Smooth muscle cell of the umbilical artery (primary cell): ENCODE data around the gene DAD1. TPM values are rescaled to one million over a fixed set of nuclear protein-coding genes. Genes with fewer than 3 reads are reported as not detected.

Source experiments
- total RNA-seq: library from RNA; depleted of rRNA; stranded (reverse); fragments of >200 nt; gene quantifications from 2 replicates; pipeline ENCODE4 v1.2.3, GENCODE V29; 2014

The DAD1 gene
- total RNA-seq = 225 and 277 TPM in 2 replicates

DNA sequence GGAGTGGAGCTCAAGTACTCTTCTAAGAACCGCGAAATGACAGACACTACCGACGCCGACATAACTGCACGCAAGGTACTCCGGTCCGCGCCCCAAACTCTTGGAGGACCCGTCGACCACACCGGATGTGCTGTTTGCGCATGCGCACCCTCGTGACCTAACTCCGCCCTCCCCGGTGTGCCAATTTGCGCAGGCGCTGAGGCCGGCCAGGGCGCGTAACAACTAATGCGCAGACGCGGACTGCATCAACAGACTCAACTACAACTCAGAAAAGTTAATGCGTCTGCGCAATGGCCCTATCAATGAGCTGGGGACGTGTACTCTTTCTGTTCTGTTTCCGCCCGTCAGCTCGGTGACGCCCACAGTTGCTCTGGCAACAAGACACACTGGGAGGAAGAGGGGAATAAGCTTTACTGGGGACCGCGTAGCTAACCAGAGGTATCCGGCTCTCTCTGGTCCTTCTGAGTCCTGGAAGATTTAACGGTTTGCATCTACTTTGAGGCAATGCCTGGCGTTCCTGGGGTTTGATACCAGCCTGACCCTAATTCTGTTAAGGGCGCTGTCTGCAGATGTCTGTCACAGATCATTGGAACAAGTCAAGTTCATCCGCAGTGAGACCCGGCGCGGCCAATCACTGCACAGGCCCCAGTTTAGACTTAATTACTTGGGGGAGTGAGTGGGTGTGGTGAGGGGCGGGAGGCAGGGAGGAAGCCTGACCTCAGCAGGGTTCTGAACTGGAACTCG, at the start of gene DAD1:
TSS of gene DAD1 (minus strand) at position 129 of the 744 bp plus-strand sequence. CDS start at position 62, 67 bp downstream.

GRCh38 chr14:22598099-22598895, 9.3 kb upstream of the DAD1 start, which contains the start of gene ABHD4:
Gene ABHD4 (plus strand): TSS chr14:22598300. CDS start chr14:22598307, 7 bp downstream.

Other genes with a start within 250 kb of the DAD1 start
- gene ABHD4, start 9.1 kb upstream of the DAD1 start, total RNA-seq = 24.6 and 29.4 TPM in 2 replicates
- gene OR6J1, start 55.1 kb upstream of the DAD1 start, total RNA-seq = not detected in 2 replicates
- 30.3 and 39.1 TPM in 2 replicates for gene OXA1L, start 177.5 kb upstream of the DAD1 start, total RNA-seq
- 5.1 and 10.1 TPM in 2 replicates for gene SLC7A7, start 226.2 kb upstream of the DAD1 start, total RNA-seq
- 25.1 and 35.3 TPM in 2 replicates for gene MRPL52, start 240.7 kb upstream of the DAD1 start, total RNA-seq
- gene MMP14, start 247.4 kb upstream of the DAD1 start, total RNA-seq = 539 and 655 TPM in 2 replicates